Osteocyte (in vitro differentiated cells): ENCODE measurements around the gene SLC25A22. TPM values are rescaled to one million over a fixed set of nuclear protein-coding genes. Genes with fewer than 3 reads are reported as not detected.

Source experiments
- DNase-seq: peaks from one replicate; pipeline ENCODE4 v3.0.0; 2021; ENCODE audit warnings: mixed read lengths; ENCODE audit not compliant: unreplicated experiment; ENCODE audit errors: extremely low spot score
- H3K27ac Mint-ChIP-seq: one replicate; pipeline ENCODE4 v1.8.0; 2021; ENCODE audit warnings: mild to moderate bottlenecking, mixed read lengths; ENCODE audit not compliant: unreplicated experiment
- H3K27me3 Mint-ChIP-seq: one replicate; pipeline ENCODE4 v1.8.0; 2021; ENCODE audit warnings: mixed read lengths; ENCODE audit not compliant: unreplicated experiment
- H3K36me3 Mint-ChIP-seq: one replicate; pipeline ENCODE4 v1.8.0; 2021; ENCODE audit warnings: mixed read lengths; ENCODE audit not compliant: unreplicated experiment
- H3K4me1 Mint-ChIP-seq: one replicate; pipeline ENCODE4 v1.8.0; 2021; ENCODE audit warnings: mixed read lengths; ENCODE audit not compliant: unreplicated experiment
- H3K4me3 Mint-ChIP-seq: one replicate; pipeline ENCODE4 v1.8.0; 2021; ENCODE audit warnings: mild to moderate bottlenecking, moderate library complexity, mixed read lengths; ENCODE audit not compliant: unreplicated experiment
- H3K9me3 Mint-ChIP-seq: one replicate; pipeline ENCODE4 v1.8.0; 2021; ENCODE audit warnings: mixed read lengths; ENCODE audit not compliant: unreplicated experiment
- CTCF ChIP-seq: fragments of 200-600 bp; sonication (generic); IDR thresholded peaks from 2 replicates; pipeline ENCODE4 v1.5.0; 2021; ENCODE audit warnings: antibody characterized with exemption, mild to moderate bottlenecking, moderate library complexity
- total RNA-seq: library from RNA; stranded (reverse); gene quantifications from 2 replicates; pipeline ENCODE4 v1.2.1, GENCODE V29; 2021

The SLC25A22 gene
- total RNA-seq, 1 donor from 2014 or later, result 19.7 TPM

GRCh38 chr11:789943-790342 is 8.1 kb downstream of the SLC25A22 start, which contains the start of gene CEND1:
Gene CEND1, minus strand, starts transcription at chr11:790090. Its CDS starts 1,514 bp downstream, at chr11:788576.
- Mint-ChIP-seq H3K27ac (peak within 1 kb of the TSS; percentile 7), H3K27me3 (no peaks in the 10 kb centered on the region), H3K4me1 (peaks cover 3% of the 10 kb centered on the region), H3K36me3 (no peaks in the 10 kb centered on the region), H3K4me3 (no peak within 1 kb of the TSS), H3K9me3 (no peaks in the 10 kb centered on the region)
- no peak for TF ChIP-seq CTCF
- peak; percentile 83 for DNase-seq

- Mint-ChIP-seq H3K36me3 (no peaks in the 10 kb centered on the region), H3K4me3 (no peak overlapping the region), H3K27me3 (no peaks in the 10 kb centered on the region), H3K9me3 (no peaks in the 10 kb centered on the region), H3K4me1 (peaks cover 3% of the 10 kb centered on the region), H3K27ac (no peak overlapping the region)
- DNase-seq, result no peak
- no peak for TF ChIP-seq CTCF
Measured at GRCh38 chr11:788953-789940, 8.8 kb downstream of the SLC25A22 start.

GRCh38 chr11:788009-788640 is 10.0 kb downstream of the SLC25A22 start:
- Mint-ChIP-seq H3K4me3 (no peak overlapping the region), H3K9me3 (no peaks in the 10 kb centered on the region), H3K27me3 (no peaks in the 10 kb centered on the region), H3K36me3 (peaks cover 3% of the 10 kb centered on the region), H3K27ac (no peak overlapping the region), H3K4me1 (peaks cover 12% of the 10 kb centered on the region)
- TF ChIP-seq CTCF, result no peak
- DNase-seq, result no peak

- H3K36me3 Mint-ChIP-seq, result peaks cover 3% of the 10 kb centered on the region
- no peak for TF ChIP-seq CTCF
- no peak overlapping the region for H3K4me3 Mint-ChIP-seq
- no peaks in the 10 kb centered on the region for H3K9me3 Mint-ChIP-seq
- peaks cover 15% of the 10 kb centered on the region for H3K4me1 Mint-ChIP-seq
- no peak for DNase-seq
- H3K27me3 Mint-ChIP-seq, result no peaks in the 10 kb centered on the region
- H3K27ac Mint-ChIP-seq, result no peak overlapping the region
Measured at GRCh38 chr11:787084-787675, 10.9 kb downstream of the SLC25A22 start.
